ENCODE results near the gene PPP2R5A. TPM values are rescaled to one million over a fixed set of nuclear protein-coding genes. Genes with fewer than 3 reads are reported as not detected.

PPP2R5A gene
- total RNA-seq, 2 experiments from 2014 or later: 35.2 to 36.5 TPM

- peaks cover 14% of the 10 kb centered on the region for H3K9me3 Mint-ChIP-seq
Measured at GRCh38 chr1:212401042-212401441, 115.8 kb downstream of the PPP2R5A start.

GRCh38 chr1:212401838-212402582 lies 116.8 kb downstream of the PPP2R5A start:
- intact Hi-C loops (cut with micrococcal nuclease): no loop called here
- Mint-ChIP-seq H3K27me3 (no peaks in the 10 kb centered on the region), H3K27ac (no peak overlapping the region), H3K9me3 (peaks cover 5% of the 10 kb centered on the region), H3K4me3 (no peak overlapping the region), H3K4me1 (ENCODE audit: low read depth) (peaks cover 16% of the 10 kb centered on the region), H3K36me3 (ENCODE audit: low read depth) (peaks cover 57% of the 10 kb centered on the region)
- CTCF ChIA-PET: no interaction called here
- TF ChIP-seq CTCF (IDR thresholded peaks at IDR 0.05): no peak
- POLR2A ChIA-PET: no interaction called here
- DNase-seq (no peak), ATAC-seq (no peak)

More at GRCh38 chr1:212401042-212401441, 115.8 kb downstream of the PPP2R5A start:
- no peak overlapping the region for H3K4me3 Mint-ChIP-seq
- DNase-seq (no peak), ATAC-seq (no peak)
- no peaks in the 10 kb centered on the region for H3K27me3 Mint-ChIP-seq
- ChIA-PET POLR2A (no interaction called here), CTCF (no interaction called here)
- no peak for TF ChIP-seq CTCF (IDR thresholded peaks at IDR 0.05)
- peaks cover 16% of the 10 kb centered on the region for H3K4me1 Mint-ChIP-seq (ENCODE audit: low read depth)
- H3K27ac Mint-ChIP-seq: no peak overlapping the region
- intact Hi-C loops (cut with micrococcal nuclease): no loop called here
- H3K36me3 Mint-ChIP-seq (ENCODE audit: low read depth): peaks cover 60% of the 10 kb centered on the region

DNA sequence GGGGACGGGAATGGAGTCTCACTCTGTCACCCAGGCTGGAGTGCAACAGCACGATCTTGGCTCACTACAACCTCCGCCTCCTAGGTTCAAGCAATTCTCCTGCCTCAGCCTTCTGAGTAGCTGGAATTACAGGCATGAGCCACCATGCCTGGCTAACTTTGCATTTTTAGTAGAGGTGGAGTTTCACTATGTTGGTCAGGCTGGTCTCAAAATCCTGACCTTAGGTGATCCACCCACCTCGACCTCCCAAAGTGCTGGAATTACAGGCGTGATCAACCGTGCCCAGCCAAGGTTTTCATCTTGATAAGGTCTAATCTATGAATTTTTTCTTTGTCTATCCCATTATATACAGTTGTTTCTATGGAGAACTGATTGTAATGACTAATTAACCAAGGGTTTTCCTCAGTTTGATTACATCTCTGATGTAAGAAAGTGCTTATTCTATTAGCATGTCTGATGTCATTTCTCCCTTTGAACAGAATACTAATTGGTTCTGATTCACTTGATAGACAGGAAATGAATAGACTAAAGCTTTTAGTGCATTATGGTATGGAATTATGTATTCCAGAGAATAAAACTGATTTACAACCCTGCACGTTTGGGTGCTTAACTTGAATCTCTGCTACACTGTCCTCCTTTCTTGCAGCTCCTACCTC lies 117.6 kb downstream of the PPP2R5A start:
- peaks cover 16% of the 10 kb centered on the region for H3K4me1 Mint-ChIP-seq (ENCODE audit: low read depth)
- DNase-seq (no peak), ATAC-seq (no peak)
- no peaks in the 10 kb centered on the region for H3K9me3 Mint-ChIP-seq
- peaks cover 55% of the 10 kb centered on the region for H3K36me3 Mint-ChIP-seq (ENCODE audit: low read depth)
- TF ChIP-seq CTCF (IDR thresholded peaks at IDR 0.05): no peak
- H3K4me3 Mint-ChIP-seq: no peak overlapping the region
- ChIA-PET POLR2A (no interaction called here), CTCF (no interaction called here)
- H3K27ac Mint-ChIP-seq: no peak overlapping the region
- H3K27me3 Mint-ChIP-seq: no peaks in the 10 kb centered on the region
- intact Hi-C loops (cut with micrococcal nuclease): no loop called here

- Mint-ChIP-seq H3K9me3 (no peaks in the 10 kb centered on the region), H3K4me3 (no peak overlapping the region), H3K36me3 (ENCODE audit: low read depth) (peaks cover 54% of the 10 kb centered on the region), H3K27me3 (no peaks in the 10 kb centered on the region), H3K4me1 (ENCODE audit: low read depth) (peaks cover 24% of the 10 kb centered on the region), H3K27ac (no peak overlapping the region)
- intact Hi-C loops (cut with micrococcal nuclease): no loop called here
- ATAC-seq (no peak), DNase-seq (no peak)
- no peak for TF ChIP-seq CTCF (IDR thresholded peaks at IDR 0.05)
- ChIA-PET CTCF (interaction anchor here (1.3 to 1.5 kb wide), 2 partner anchors 47 to 376 kb away, joined by 3 to 5 read pairs; no protein-coding TSS in a partner anchor), POLR2A (no interaction called here)
Measured at GRCh38 chr1:212410231-212410820, 125.1 kb downstream of the PPP2R5A start.

Other genes with a start within 250 kb of the PPP2R5A start
- gene INTS7, start 249.9 kb upstream of the PPP2R5A start, total RNA-seq: 10 to 100 TPM; 23.2 to 25.4 TPM
- 10 to 100 TPM; 92.0 to 95.9 TPM for gene DTL, start 249.7 kb upstream of the PPP2R5A start, total RNA-seq
- 10 to 100 TPM; 11.1 to 11.7 TPM for gene PACC1, start 129.5 kb downstream of the PPP2R5A start, total RNA-seq
- gene NENF, start 147.5 kb downstream of the PPP2R5A start, total RNA-seq: 10 to 100 TPM; 27.7 to 35.4 TPM

All from activated CD8-positive, alpha-beta T cell treated with anti-CD3 and anti-CD28 coated beads for 36 hours (primary cell).